ENCODE data around the gene NECAP2.
"Not testable (repeated sequence)": the region's sequence is repeated elsewhere in the genome, so short reads cannot be mapped to it uniquely, and the experiment has no call there.

NECAP2 gene

DNA sequence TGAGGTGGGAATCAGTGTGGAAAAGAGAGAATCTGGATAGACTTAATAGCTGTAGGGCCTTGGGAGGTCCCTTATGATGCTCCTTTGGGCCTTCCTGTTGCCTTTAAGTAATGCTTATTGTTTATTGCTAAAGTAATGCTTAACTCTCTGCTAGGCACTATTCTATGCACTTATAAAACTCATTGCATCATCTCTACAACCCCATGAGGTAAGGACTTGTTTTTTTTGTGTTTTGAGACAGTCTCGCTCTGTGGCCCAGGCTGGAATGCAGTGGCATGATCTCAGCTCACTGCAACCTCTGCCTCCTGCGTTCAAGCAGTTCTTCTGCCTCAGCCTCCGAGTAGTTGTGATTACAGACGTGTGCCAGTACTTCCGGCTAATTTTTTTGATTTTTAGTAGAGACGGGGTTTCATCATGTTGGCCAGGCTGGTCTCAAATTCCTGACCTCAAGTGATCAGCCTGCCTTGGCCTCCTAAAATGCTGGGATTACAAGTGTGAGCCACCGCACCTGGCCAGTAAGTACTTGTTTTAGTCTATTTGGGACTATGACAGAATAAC lies 22.3 kb downstream of the NECAP2 start:
- no peak for DNase-seq

- no peak for DNase-seq
Observed at GRCh38 chr1:16464917-16465625, 24.5 kb downstream of the NECAP2 start.

- no peak for DNase-seq
Observed at GRCh38 chr1:16468558-16468957, 28.0 kb downstream of the NECAP2 start.

DNA sequence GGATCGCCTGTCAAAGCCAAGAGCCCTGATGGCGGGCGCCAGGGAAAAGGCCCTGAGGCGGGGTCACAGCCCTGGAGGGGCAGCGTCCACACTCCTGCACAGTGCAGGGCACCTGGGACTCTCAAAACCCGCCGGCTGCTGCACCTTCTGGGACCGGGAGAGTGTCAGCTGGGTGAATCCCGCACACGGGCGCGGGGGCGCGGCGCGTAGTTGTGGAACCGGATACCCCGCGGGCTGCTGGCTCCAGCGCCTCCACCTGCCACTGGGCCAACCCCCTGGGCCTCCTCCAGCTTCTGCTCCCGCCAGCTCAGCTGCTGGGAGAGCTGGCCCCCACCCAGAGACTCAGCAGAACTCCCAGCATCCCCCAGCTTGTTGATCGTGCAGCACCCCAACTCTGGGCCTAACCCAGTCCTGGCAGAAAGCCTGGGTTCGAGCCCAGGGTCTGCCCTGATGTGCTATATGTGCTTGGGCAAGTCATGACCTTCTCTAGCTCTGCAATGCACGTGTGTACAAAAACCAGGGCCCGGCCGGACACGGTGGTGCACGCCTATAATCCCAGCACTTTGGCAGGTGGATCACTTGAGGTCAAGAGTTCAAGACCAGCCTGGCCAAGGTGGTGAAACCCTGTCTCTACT lies 33.8 kb downstream of the NECAP2 start:
- DNase-seq: no peak

GRCh38 chr1:16474891-16475290 lies 34.4 kb downstream of the NECAP2 start:
- not testable (repeated sequence) for DNase-seq

DNA sequence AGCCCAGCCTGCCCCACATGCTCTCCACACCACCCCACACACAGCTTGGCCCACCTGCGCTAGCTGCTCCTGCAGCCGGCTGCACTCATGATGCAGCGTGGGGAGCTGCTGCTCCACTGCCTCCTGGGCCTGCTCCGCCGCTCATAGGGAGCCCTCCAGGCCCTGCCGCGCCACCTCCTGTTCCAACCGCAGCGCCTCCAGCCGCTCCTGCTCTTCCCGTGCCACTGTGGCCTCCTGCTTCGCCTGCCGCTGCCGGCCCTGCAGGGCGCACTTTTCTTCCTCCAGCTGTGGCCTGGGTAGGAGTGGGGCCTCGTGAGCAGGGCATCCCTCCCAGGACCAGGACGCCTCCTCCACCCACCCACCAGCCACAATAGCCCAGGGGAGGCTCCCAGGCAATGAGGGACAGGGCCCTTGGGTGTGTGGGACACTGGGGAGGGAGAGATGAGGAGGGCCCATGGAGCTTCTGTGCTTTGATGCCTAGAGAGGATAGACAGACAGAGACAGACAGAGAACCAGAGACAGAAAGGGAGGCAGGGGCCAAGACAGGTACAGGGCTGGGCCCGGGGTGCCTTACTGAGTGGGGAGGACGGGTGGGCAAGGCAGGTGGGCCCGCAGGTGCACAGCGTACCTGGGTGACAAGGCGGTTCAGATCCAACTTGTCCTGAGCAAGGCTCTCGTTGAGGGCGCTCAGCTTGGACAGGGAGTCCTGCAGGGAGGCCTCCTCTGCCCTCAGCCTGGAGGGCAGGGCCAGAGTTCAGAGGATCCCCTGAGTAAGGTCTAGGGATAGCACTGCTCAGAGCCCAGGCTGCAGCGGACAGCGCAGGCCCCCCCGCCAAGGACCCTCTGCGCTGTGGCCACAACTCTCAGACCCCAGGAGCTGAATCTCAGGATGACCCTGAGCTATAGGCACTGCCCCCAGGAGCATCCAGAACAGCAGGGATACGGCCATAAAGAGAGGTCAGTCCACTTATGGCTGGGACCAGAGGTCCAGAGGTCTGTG lies 35.5 kb downstream of the NECAP2 start:
- DNase-seq: not testable (repeated sequence)

DNA sequence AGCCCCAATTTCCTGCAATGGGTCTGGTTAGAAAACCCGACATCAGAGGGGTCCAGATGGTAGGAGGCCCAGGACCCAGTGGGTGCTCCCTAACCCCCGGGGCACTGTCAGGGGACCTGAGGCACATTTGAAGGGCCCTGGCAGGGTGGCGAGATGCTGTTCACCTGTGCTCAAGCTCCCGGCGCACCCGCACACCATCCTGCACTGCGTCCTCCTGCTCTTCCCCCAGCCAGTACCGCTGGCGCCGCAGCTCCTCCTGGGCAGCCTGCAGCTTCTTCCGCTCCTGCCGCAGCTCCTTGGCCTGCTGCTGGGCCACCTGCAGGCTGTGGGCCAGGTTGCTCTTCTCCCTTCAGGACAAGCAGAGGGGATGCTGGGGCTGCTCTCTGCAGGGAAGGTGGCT lies 37.6 kb downstream of the NECAP2 start:
- DNase-seq: no peak

- DNase-seq: not testable (repeated sequence)
Observed at GRCh38 chr1:16483146-16483545, 42.6 kb downstream of the NECAP2 start.

GRCh38 chr1:16483639-16484500 lies 43.3 kb downstream of the NECAP2 start:
- DNase-seq: not testable (repeated sequence)

DNA sequence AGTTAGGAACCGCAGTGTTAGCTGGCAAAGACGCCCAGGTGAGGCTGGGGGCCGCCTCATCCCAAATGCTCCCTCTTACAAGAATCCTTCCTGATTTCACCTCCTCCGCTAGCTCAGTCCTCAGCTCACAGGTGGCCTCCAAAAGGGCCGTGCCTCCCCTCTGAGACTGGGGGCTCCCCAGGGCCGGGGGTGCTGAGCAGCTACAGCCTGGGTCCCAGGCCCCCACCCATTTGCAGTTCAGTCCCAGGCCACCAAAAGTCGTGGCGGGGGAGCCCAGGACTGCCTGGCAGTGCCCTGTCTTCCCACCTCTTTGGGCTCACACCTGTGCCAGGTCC lies 43.9 kb downstream of the NECAP2 start:
- DNase-seq: no peak

GRCh38 chr1:16484931-16485330 lies 44.4 kb downstream of the NECAP2 start:
- no peak for DNase-seq

GRCh38 chr1:16486316-16486715 lies 45.8 kb downstream of the NECAP2 start:
- DNase-seq: not testable (repeated sequence)

GRCh38 chr1:16487011-16487410 lies 46.5 kb downstream of the NECAP2 start:
- not testable (repeated sequence) for DNase-seq

DNA sequence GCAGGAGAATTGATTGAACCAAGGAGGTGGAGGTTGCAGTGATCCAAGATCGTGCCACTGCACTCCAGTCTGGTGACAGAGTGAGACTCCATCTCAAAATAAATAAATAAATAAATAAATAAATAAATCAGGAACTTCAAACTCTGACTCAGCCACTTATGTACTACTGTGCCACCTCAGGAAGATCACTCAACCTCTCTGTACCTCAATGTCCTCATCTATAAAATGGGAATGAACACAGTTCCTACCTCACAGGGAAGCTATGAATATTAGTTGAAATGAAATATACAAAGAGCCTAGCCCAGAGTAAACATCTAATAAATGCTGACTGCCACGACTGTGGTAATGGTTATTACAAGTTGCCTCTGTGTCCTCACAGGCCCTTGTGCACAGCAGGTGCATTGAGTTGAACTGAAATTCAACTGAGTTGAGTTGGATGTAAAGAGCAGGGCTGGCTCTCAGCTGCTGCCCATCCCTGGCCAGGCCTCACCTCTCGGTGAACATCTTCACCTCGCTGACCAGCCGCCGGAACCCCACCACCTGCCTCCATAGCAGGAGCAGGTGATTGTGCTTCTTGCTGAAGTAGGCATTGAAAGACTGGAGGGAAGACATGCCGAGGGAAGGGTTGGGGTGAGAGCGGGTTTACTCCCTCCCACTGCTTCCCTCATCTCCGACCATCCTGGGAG lies 48.8 kb downstream of the NECAP2 start:
- DNase-seq: not testable (repeated sequence)

DNA sequence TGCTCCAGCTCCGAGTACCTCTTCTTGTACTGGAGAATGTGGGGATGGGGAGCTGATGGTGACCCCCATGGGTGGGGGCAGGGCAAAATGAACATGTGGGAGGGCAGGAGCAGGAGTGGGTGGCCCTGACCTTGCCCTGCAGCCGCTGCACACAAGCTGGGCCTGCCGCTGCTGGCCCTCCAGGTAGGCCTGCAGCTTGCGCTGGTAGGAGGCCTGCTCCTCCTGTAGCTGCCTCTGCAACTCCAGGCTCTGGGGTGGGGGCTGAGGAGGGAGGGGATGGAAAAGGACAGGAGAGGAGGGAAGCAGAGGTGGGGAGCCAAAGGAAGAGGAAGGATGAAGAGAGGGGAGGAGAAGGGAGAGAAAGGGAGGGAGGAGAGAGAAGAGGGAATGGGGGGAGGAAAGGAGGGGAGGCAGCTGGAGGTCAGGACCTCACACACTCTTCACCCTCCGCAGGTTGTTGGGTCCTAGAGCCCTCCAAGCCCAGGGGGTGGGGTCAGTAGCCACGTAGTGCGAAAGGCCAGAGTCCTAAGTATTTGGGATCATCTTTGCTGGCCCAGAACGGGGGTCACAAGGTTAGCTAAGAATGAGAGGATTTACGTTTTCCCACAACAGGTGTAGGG lies 50.6 kb downstream of the NECAP2 start:
- no peak for DNase-seq

GRCh38 chr1:16492937-16493336 lies 52.4 kb downstream of the NECAP2 start:
- DNase-seq: not testable (repeated sequence)

DNA sequence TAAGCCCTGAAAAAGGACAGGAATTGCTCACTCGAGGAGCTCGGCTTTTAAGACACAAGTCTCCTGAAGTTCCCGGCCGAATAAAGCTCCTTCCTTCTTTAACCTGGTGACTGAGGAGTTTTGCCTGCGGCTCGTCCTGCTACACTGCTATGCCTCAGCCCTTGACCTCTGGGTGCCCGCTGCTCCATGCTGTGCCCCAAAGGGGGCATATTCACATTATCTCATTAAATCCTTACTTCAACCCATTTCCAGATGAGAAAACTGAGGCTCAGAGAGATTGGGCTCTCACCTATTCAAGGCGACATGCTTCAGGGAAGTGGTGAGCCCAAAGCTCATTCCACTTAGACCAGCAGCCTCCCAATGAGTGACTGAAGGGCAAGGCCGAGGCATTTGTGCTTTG lies 53.2 kb downstream of the NECAP2 start:
- DNase-seq: not testable (repeated sequence)

DNA sequence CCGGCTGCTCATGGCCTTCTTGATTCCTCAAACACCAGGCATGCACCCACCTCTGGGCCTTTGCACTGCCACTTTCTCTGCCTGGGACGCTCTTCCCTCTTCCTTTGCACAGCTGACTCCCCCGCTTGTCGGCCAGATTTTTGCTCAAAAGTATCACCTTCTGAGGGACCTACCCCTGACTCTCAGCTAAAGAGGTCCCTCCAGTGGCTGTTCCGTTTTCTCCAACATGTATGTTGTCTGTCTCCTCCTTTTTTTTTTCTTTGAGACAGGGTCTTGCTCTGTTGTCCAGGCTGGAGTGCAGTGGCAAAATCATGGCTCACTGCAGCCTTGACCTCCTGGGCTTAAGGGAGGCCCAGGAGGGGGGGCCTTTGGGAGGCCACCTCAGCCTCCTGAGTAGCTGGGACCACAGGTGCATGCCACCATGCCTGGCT lies 57.0 kb downstream of the NECAP2 start:
- not testable (repeated sequence) for DNase-seq

- not testable (repeated sequence) for DNase-seq
Observed at GRCh38 chr1:16498047-16498446, 57.5 kb downstream of the NECAP2 start.

DNA sequence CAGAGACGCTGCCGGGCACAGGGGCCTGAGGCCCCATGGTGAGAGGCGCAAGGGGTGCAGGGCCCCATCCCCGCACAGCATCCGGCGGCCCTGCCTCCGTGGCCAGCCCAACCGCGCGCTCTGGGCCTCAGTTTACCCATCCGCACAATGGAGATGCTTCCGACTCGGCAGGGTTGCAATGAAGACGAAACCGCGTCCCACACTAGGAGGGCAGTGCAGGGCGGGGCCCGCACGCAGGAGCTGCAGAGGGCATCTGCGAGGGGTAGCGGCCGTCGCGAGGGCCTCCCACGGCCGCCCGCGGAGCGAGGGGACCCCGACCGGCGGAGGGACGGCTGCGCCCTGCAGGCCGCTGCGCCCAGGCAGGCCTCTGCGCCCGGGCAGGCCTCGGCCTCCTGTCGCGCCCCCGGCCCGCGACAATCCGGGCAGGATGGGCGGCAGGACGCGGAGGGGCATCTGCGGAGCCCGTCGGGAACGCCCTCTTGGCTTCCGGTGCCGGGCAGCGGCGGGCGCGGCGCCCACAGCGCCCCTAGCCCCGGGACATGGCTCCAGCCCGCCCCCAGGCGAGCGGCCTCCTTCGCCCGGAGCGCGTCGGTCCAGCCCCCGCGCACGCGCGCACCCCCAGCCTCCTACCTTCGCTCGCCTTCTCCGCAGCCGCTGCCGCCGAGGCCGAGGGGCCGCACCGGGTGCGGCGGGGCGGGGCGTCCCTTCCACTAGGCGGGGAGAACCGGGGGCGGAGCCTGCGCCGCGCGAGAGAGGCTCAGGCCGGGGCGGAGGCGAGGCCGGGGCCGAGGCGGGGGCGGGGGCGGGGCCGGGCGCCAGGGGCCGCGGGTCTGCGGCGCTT lies 58.3 kb downstream of the NECAP2 start:
- DNase-seq: peak; percentile 85
